Adipose tissue (tissue), 3 donors: ENCODE data around the gene NT5DC3. TPM values are rescaled to one million over a fixed set of nuclear protein-coding genes. Genes with fewer than 3 reads are reported as not detected.
"Not testable (repeated sequence)": the region's sequence is repeated elsewhere in the genome, so short reads cannot be mapped to it uniquely, and the experiment has no call there.

ENCODE experiments used
- H3K27ac ChIP-seq: one replicate; pipeline ENCODE4 v1.5.1; 2013; ENCODE audit warnings: low read depth, low read length
- WGBS, 3 donors: extraction: QIAGEN DNeasy Blood & Tissue Kit; methylation state at CpG; one replicate each; pipeline ENCODE4 v1.1.7; 2013; 5-methylcytosine and 5-hydroxymethylcytosine counted together
- polyA plus RNA-seq, 3 donors: library from polyadenylated mRNA; stranded (reverse); fragments of 200-250 nt; gene quantifications; one replicate each; pipeline ENCODE4 v1.2.3, GENCODE V29; 2013
- donor health status: healthy with polysubstance abuse.
- donor health status: Bipolar disorder and iron deficiency.
- donor health status: healthy.

Gene NT5DC3
- polyA plus RNA-seq, 3 donors: 1.1 to 1.3 (median 1.1) TPM

DNA sequence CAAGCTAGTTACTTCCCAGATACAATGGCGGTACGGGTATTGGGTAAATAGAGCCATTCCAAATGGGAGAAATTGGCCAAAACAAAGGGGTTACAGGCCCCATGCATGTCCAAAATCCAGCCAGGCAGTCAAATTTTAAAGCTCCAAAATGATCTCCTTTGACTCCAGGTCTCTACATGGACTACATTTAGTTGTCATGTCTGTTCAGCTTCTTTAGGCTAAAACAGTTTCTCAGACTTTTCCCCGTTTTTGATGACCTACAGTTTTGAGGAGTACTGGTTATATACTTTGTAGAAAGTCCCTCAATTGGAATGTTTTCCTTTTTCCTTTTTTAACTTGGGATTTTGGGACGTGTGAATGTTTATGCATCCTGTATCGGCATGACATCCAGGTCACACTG is 4.7 kb downstream of the NT5DC3 start:
- WGBS, 3 donors: 80 to 94% (median 92%) methylated on average over 5 of the region's 5 CpGs
- H3K27ac ChIP-seq: no peak overlapping the region

DNA sequence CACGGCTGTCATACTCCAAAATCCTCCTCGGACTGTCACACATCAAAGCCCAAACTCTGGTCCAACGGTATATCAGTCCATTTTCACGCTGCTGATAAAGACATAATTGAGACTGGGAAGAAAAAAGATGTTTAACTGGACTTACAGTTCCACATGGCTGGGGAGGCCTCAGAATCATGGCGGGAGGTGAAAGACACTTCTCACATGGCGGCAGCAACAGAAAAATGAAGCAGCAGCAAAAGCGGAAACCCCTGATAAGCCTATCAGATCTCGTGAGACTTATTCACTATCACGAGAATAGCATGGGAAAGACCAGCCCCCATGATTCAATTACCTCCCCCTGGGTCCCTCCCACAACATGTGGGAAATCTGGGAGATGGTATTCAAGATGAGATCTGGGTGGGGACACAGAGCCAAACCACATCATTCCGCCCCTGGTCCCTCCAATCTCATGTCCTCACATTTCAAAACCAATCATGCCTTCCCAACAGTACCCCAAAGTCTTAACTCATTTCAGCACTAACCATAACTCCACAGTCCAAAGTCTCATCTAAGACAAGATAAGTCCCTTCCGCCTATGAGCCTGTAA is 5.2 kb downstream of the NT5DC3 start:
- WGBS, 3 donors: 91 to 96% (median 96%) methylated on average over 11 of the region's 11 CpGs
- not testable (repeated sequence) for H3K27ac ChIP-seq

DNA sequence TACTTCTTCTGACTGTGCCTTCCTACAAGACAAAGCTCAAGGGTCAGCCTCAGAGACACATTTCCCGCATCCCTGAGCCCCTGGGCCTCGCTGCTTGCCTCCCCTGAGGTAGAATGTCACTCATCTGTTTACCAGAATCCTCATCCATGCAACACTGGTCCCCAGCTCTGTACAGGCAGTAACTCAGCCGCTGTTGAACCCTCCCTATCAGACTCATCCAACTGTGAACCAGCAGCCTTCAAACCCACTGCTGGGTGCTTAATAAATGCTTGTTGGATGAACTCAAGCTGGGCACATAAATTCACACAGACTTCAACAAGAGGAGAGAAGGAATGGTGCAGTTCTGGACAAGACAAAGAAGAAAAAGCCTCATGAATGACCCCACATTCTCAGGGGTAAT is 6.1 kb downstream of the NT5DC3 start:
- H3K27ac ChIP-seq: no peak overlapping the region
- 90 to 96% (median 95%) methylated on average over 3 of the region's 3 CpGs for WGBS, 3 donors

DNA sequence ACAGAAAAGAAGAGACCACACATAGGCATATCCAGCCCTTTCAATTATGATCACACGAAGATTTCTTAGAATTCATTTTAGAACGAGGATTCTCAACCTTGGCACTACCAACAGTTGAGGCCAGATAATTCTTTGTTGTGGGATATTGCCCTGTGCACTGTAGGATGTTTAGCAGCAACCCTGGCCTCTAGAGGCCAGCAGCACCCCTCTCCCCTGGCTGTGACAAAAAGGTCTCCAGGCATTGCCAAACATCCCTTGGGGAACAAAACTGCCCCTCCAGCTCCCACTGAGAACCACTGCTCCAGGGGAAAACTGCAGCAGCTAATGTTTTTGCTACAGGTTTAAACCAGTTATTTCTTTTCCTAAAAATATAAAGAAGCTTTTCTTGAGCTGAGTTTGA is 7.1 kb downstream of the NT5DC3 start:
- no peak overlapping the region for H3K27ac ChIP-seq
- whole genome bisulfite sequencing, 3 donors: 76 to 93% (median 80%) methylated on average over 2 of the region's 2 CpGs

DNA sequence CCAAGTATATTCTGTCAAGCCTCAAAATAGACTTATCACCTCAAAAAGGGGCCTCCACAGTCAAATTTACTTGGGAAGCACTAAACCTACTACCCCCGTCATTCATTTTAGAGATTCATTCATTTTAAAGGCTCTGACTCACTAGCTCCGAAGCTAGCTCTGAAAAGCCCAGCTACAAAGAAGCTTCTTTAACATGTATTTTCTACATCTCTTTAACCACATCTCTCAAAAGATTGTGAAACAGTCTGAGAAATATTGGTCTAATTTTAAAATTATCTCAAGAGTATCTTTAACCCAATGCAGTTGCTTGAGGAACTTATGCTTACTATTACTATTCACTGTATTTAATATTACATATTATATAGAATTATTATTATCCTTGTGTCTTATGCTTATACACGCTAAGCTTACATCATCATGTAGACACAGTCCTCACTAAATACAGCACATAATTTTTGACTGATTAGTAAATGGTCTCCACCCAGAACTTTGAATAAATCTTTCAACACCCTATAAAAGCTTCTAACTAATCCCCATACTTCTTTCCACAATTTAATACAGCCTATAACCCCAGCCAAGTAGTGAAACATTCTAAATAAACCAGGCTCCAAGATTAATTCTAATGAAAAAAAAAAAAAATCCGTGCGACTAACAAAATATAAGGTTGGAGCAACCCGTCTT is 7.8 kb downstream of the NT5DC3 start:
- 81 to 92% (median 87%) methylated on average over 6 of the region's 6 CpGs for WGBS, 3 donors
- no peak overlapping the region for H3K27ac ChIP-seq

DNA sequence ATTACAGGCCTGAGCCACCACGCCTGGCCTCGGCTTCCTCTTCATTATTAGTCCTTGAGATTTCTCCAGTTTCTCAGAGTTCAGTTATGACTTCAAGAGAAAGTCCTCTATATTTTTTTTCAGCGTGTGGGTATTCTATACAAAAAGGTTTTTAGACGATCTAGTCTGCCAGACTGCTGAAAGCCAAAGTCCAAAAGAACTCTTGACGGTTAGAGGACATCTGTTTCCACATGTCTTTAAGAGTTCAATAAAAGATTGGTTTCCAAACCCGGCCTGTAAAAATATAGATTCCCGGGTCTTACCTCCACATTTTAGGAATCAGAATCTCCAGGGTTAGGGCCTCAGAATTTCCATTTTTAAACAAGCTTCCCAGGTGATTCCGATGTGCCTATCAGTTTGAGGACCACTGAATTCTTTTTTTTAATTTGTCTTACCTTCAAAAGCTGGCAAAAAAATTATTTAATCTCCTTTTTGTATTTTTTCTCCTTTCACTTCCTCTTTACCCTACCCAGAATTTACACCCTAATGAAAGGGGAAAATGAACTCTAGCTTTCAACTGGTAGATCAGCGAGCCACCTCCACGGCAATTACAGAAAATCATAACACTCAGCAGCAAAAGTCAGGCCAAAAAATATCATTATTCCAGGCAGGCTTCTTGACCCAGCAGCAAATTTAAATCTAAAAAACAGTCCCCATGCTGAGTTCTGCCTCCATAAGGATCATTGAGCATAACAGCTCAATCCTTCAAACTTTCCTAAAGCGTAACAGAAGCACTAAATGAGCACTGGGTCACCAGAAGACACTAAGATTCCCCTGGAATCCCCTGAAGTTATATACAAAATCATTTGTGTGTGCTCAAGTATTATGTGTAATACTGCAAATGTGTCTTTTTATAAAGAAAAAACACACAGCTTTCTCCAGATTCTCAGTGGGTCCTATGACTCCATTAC is 8.7 kb downstream of the NT5DC3 start:
- H3K27ac ChIP-seq: no peak overlapping the region
- 82 to 87% (median 86%) methylated on average over 11 of the region's 11 CpGs for WGBS, 3 donors

DNA sequence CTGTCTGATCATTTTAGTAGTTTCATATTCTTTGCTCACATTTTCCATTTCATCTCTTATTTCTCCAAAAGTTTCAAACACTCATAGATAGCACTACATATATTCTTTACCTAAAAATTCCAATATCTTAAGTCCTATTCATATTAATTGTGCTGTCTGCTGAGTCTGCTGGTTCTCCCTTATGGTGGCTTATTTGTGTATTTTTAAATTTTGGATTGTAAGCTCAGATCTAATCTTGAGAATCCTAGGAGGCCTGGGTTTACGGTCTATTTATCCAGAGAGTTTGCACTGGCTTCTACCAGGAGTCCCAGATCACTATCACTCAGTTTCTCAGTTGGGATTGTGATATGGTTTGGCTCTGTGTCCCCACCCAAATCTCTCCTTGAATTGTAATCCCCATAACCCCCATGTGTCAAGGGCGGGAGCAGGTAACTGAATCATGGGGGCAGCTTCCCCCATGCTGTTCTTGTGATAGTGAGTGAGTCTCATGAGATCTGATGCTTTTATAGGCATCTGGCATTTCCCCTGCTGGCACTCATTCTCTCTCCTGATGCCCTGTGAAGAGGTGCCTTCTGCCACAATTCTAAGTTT is 10.2 kb downstream of the NT5DC3 start:
- 96 to 100% (median 98%) methylated on average over 2 of the region's 2 CpGs for WGBS, 3 donors
- no peak overlapping the region for H3K27ac ChIP-seq

DNA sequence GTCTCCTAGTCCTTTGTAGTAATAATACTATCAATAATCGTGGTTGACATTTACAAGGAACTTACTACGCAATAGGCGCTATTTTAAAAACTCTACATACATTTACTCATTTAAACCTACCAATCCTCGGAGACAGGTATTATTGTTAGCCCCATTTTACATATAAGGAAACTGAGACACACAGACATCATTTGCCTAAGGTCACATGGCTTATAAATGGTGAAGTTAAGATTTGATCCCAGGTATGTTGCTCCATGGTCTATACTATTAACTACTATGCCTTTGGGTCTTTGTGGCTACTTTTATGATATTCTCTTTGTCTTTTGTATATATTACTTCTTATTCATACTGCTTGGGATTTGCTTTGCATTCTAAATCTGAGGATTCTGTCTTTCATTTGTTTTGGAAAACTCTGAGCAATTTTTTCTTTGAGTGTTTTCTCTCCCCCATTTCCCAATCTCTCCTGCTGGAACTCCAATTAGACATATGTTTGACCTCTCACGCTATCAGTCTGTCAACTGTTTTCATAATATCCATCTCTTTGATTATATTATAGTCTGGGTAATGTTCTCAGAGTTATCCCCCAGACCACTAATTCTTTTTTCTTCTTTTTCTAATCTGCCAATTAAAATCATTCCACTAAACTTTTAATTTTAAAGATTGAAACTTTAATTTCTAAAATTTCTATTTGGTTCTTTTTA is 10.9 kb downstream of the NT5DC3 start:
- WGBS, 3 donors: 90 to 94% (median 92%) methylated on average over 5 of the region's 5 CpGs
- H3K27ac ChIP-seq: no peak overlapping the region

DNA sequence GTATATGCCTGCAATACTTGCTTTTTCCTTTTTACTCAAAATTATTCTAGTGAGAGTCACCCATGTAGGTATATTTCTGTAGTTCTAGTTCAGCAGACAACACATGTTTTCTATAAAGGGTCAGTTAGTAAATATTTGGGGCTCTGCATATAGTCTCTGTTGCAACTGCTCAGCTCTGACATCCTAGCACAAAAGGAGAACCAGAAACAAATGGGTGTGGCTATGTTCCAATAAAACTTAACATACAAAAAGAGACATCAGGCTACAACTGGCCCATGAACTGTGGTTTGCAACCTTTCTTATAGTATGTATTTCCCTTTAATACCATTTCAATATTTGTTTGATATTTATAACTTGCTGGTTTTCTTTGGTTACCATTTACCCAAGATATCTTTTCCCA is 11.9 kb downstream of the NT5DC3 start:
- no peak overlapping the region for H3K27ac ChIP-seq

DNA sequence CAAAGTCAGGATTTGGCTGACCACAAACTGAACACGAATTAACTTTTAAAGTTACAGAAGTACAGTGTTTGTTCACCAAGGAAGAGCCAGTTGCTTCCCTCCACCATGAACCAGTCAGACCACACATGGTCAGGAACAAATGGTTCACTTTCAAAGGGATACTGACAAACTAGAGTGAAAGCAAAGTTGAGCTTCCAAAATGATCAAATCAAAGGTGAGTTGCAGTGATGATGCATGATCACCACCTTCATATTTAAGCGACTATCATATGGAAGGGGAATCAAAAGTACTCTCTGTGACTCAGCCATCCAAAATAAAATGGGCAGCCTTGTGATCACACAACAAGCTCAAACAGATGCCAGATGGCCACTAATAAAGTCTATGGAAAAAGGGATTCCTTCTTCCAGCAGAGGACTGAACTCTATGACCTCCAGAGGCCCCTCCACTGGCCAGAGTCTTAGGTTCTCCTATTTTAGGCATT is 13.1 kb downstream of the NT5DC3 start:
- no peak overlapping the region for H3K27ac ChIP-seq

DNA sequence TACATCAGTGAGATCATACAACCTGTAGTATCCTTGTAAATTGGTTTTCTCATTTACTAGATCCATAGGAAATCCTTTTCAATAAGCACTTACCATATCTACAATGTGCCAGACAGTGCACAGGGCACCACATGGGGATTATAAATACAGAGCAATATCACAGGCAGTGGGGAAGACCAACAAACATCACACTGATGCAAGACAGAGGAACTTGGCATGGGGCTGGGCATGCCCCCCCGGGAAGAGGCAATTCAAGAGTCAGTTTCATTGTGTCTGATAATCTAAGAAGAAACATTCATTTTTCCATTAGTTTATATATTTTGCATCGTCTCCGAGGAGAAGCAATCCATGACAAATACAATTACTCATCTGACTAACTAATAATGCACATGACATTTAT is 16.2 kb downstream of the NT5DC3 start:
- WGBS, 3 donors: 65 to 81% (median 70%) methylated on average over 3 of the region's 3 CpGs
- no peak overlapping the region for H3K27ac ChIP-seq

More for the DNA sequence above, 13.1 kb downstream of the NT5DC3 start:
- WGBS, 3 donors: 64 to 71% (median 70%) methylated on average over 2 of the region's 2 CpGs

DNA sequence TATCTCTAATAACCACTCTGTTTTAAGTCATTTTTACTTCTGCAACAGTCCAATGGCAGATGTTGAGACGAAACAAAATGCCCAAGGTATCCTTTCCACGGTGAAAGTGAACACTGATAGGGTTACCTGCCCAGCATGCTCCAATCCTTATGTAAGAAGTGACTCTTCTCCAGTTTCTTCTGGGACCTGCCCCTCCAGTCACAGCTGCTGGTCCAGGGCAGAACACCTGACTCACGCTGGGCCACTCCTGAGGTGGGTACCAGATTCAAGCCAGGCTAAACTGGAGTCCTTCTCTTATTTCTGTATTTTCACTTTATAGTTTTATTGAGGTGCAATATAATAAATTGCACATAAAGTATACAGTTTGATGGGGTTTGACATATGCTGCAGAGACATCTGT is 16.7 kb downstream of the NT5DC3 start:
- 73 to 98% (median 92%) methylated on average over 3 of the region's 3 CpGs for WGBS, 3 donors
- no peak overlapping the region for H3K27ac ChIP-seq

DNA sequence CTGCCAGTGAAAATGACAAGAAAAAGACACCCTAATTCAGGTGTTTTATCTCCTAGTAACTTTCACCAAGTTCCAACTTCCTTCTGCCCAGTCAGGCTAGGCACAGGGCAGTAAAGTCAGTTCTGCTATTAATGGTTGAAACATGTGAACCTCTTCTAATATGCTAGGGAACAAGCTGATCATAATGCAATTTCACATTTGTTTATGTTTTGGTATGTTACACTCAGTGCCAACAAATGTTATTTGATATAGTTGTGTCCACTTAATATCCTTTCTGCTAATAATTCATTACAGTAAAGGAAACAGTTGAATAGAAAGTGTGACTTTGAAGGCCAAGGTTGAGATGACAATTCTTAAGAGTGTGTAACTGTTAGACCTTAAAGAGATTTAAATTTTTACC is 17.2 kb downstream of the NT5DC3 start:
- no peak overlapping the region for H3K27ac ChIP-seq

DNA sequence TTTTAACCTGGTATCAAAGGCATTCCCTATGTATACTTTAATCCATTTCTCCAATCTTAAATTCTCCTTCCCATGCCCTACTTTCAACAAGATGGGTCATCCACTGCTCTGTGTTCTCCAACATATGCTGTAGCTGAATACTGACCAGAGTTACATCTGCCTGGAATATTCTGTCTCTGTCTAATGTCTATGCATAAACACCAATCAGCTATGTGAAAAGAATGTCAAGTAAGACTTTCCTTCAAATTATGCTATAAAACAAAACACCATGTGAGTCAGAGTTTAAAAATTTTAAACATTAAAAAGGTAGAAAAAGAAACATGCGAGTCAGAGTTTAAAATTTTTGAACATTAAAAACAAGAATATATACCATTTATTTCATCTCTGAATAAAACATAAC is 19.3 kb downstream of the NT5DC3 start:
- no peak overlapping the region for H3K27ac ChIP-seq
- WGBS, 3 donors: 93 to 96% (median 95%) methylated on average over 1 of the region's 1 CpG

DNA sequence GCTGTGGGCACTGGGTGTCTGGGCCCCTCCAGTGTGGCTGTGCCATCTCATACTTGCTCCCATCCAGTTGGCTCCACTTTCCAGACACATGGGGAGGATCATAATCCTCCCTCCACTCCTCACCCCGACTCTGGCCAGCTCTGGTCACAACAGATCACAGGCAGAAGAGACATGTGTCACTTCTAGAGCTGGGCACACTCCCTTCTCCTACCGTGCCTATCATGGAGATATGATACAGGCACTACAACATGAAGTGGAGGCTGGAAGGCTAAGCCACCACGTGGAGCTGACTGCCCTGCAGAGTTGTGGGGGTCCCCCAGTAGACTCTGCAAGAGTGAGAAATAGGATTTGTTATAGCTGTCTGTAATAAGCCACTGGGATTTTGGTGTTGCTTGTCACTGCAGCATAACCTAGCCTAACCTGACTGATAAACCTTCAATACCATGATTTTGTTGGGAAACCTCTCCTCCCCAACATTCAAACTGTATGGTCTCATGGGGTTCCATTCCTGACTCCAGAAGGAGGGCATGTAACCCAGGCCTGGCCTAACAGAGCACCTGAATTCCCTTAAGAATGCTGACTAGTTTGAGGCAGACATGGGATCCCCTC is 20.0 kb downstream of the NT5DC3 start:
- 91 to 98% (median 95%) methylated on average over 3 of the region's 3 CpGs for whole genome bisulfite sequencing, 3 donors
- no peak overlapping the region for H3K27ac ChIP-seq

DNA sequence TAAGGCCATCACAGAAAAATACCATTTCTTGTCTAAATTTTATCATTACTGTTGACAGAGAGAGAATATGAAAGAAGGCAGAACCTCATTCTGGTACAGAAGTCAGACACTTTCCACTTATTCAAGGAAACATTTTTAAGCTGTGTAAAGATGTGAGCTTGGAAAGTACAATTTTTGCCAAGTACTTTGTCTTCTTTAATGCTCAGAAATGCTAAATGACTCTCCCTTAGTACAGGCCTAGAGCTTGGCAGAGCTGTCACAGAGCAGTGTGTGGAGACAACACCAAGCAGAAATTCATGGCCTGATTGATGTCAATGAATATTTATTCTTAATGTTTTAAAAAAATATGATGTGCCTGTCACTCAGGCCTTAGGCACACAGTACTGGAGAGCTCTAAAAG is 20.7 kb downstream of the NT5DC3 start:
- H3K27ac ChIP-seq: no peak overlapping the region

DNA sequence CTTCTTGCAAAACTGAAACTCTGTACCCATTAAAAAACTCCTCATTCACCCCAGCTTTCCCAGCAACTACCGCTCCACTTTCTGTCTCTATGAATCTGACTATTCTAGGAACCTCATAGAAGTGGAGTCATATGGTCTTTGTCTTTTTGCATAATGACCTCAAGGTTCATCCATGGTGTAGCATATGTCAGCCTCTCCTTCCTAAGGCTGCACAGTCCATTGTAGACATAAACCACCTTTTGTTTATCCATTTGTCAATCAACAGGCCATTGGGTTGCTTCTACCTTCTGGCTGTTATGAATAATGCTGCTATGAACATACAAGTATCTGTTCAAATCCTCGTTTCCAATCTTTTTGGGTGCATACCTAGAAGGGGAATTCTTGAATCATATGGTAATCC is 21.1 kb downstream of the NT5DC3 start:
- 90 to 96% (median 94%) methylated on average over 2 of the region's 2 CpGs for WGBS, 3 donors
- H3K27ac ChIP-seq: no peak overlapping the region

DNA sequence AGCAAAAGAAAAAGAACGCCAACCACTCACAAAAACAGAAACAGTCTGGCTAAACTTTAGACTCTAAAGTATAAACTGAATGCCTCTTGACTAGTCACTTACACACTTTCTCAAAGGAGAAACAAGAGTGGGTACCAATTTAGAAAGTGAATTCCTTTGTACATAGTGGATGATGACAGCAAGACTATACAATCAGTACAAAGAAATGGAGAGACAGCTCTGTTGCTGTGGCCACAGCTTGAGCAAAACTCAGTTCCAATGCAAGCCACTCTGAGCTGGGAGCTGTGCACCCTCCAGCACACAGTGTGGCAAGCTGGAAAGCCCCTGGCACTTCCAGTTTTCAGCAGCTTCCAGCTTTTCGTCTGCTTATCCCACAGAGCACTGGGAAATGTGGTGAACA is 21.7 kb downstream of the NT5DC3 start:
- 88 to 91% (median 89%) methylated on average over 2 of the region's 2 CpGs for WGBS, 3 donors
- no peak overlapping the region for H3K27ac ChIP-seq
